ENCODE measurements around the gene C6orf62. TPM values are rescaled to one million over a fixed set of nuclear protein-coding genes. Genes with fewer than 3 reads are reported as not detected.

C6orf62 gene
- total and polyA plus RNA-seq, 2 of the 4 experiments (the other 2 are of a cell fraction), result 47.5 to 50.7 TPM

GRCh38 chr6:24743944-24744335 is 25.0 kb upstream of the C6orf62 start:
- Histone ChIP-seq H3K23ac (ENCODE audit: low read depth, low read length) (no peak overlapping the region), H3K36me3 (ENCODE audit: control insufficient read depth, insufficient read depth, low read length) (no peaks in the 10 kb centered on the region), H3K4me3 (ENCODE audit: insufficient read depth, low read depth, low read length) (no peak overlapping the region), H3K9me1 (ENCODE audit: insufficient read depth, low read length) (peaks cover 7% of the 10 kb centered on the region), H3K4ac (ENCODE audit: low read depth, low read length) (no peak overlapping the region), H2BK15ac (ENCODE audit: low read depth, low read length) (no peak overlapping the region), H3K79me1 (ENCODE audit: low read depth in 1 of 2, low read length in 2 of 2) (no peaks in the 10 kb centered on the region; a peak in 1 of 4 replicates), H2BK20ac (ENCODE audit: low read depth, low read length) (0 out of 2 replicates have a peak overlapping the region, but pooled peaks have one; percentile 28), H4K8ac (ENCODE audit: low read depth in 2 of 2, low read length in 2 of 2) (peak overlapping the region; percentile 52 to 87; a peak in 2 of 4 replicates), H4K20me1 (ENCODE audit: insufficient read depth, low read length) (no peaks in the 10 kb centered on the region), H2BK5ac (ENCODE audit: low read depth, low read length, poor library complexity, severe bottlenecking) (peak overlapping the region; percentile 99), H2BK120ac (ENCODE audit: low read depth, low read length) (0 out of 2 replicates have a peak overlapping the region, but pooled peaks have one; percentile 12), H3K4me1 (ENCODE audit: control insufficient read depth, insufficient read depth, low read length) (peaks cover 3% of the 10 kb centered on the region), H3K27ac (ENCODE audit: insufficient read depth, low read length) (peak overlapping the region; percentile 25; the same call in 1 of the 2 replicates), H3K14ac (replicated peaks; ENCODE audit: low read depth, low read length) (no peak overlapping the region), H4K5ac (ENCODE audit: low read depth, low read length) (no peak overlapping the region), H4K91ac (ENCODE audit: insufficient read depth, low read depth, low read length) (no peak overlapping the region; the same call in 1 of the 2 replicates), H2AFZ (replicated peaks; ENCODE audit: low read length, poor library complexity) (no peak overlapping the region), H3K27me3 (ENCODE audit: control insufficient read depth, insufficient read depth, low read length) (no peaks in the 10 kb centered on the region), H3K9ac (ENCODE audit: low read depth, low read length) (no peak overlapping the region), H2AK5ac (ENCODE audit: low read depth, low read length) (no peak overlapping the region), H3K18ac (ENCODE audit: low read depth, low read length) (no peak overlapping the region), H3K56ac (ENCODE audit: extremely low read depth, insufficient read depth, low read length) (no peak overlapping the region), H3K9me3 (ENCODE audit: control insufficient read depth, insufficient read depth, low read length) (no peaks in the 10 kb centered on the region), H3K4me2 (ENCODE audit: low read depth, low read length) (peak overlapping the region; percentile 82; the same call in 1 of the 2 replicates), H2AK9ac (replicated peaks; ENCODE audit: low read depth, low read length, poor library complexity) (no peak overlapping the region)
- DNase-seq (no peak), ATAC-seq (ENCODE audit: low read depth) (no peak)
- intact Hi-C loops (cut with micrococcal nuclease), result loop anchor here (1.0 kb wide), 1 partner anchor 23 kb away; no protein-coding TSS in a partner anchor
- POLR2A ChIA-PET (ENCODE audit: unreplicated experiment), result interaction anchor here (0.6 kb wide), 1 partner anchor 37 kb away, joined by 4 read pairs; no protein-coding TSS in a partner anchor
- CTCF ChIA-PET, result no interaction called here
- no TSS peak for BruUV-seq (replicated peaks)
- dilution Hi-C loops (cut with HindIII; ENCODE audit: low sequenced_read_pairs, unreplicated experiment), result no loop called here
- no CpG with 5 or more reads among the region's 3 CpGs for WGBS, 2 experiments (ENCODE audit: extremely low coverage in 2 of 2, insufficient read length in 1 of 2)
- TF ChIP-seq USF2 (IDR thresholded peaks at IDR 0.05; ENCODE audit: low read depth, low read length), result no peak
- TF ChIP-seq CHD1 (IDR thresholded peaks at IDR 0.05; ENCODE audit: low read depth, low read length), result no peak
- no peak for TF ChIP-seq POLR2A (IDR thresholded peaks at IDR 0.05; ENCODE audit: low read depth, low read length)
- TF ChIP-seq RAD21 (IDR thresholded peaks at IDR 0.05; ENCODE audit: low read length), result no peak
- in situ Hi-C loops (cut with MboI; ENCODE audit: low sequenced_read_pairs), result no loop called here

Measured in IMR-90 (cell line).